H4 (cell line): ENCODE results near the gene POU6F2. TPM values are rescaled to one million over a fixed set of nuclear protein-coding genes. Genes with fewer than 3 reads are reported as not detected.

Source experiments
- DNase-seq: peaks from one replicate; pipeline ENCODE4 v3.0.0-alpha.2; 2015; ENCODE audit warnings: low spot score
- total RNA-seq: library from RNA; depleted of rRNA; stranded (reverse); fragments of >200 nt; shearing (Covaris generic); gene quantifications from 2 replicates; pipeline ENCODE4 v1.2.3, GENCODE V29; 2014

POU6F2 gene
- total RNA-seq, 1 experiment from 2014 or later: 0.41 TPM

DNA sequence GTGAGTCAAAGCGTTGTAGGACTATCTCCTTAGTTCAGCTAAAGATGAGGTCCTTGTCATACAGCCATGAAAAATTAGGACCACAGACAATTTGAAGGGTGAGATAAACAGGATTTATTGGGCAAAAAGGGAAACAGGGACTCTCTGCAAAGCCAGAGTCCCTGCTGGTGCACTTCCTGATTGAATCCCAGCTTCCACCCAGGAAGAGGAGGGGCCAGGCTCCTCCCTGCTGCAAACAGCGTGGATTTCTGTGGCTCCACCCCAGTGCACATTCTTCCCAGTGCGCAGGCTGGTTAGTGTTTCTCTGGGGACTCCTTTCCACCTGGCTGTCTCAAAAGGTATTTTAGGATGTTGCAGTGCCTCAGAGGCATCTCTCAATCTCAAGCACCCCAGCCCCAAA, 423.1 kb downstream of the POU6F2 start:
- DNase-seq: no peak

DNA sequence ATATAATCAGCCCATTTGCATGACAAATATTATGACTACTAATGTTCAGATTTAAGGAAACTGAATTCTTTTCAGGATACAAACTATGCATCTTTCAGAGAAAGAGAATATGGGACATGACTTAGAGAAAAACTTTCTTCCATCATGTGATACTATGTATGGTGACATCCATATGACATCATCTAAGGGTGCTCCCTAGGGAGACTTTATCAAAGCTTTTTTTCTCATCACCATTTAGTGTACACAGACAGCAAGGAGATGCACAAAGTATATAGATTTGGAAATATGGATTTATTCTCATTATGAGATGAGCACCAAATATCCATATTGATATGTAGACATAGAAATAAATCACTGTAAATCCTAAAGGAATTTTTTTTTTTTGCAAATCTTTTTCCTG, 424.3 kb downstream of the POU6F2 start:
- DNase-seq: no peak

DNA sequence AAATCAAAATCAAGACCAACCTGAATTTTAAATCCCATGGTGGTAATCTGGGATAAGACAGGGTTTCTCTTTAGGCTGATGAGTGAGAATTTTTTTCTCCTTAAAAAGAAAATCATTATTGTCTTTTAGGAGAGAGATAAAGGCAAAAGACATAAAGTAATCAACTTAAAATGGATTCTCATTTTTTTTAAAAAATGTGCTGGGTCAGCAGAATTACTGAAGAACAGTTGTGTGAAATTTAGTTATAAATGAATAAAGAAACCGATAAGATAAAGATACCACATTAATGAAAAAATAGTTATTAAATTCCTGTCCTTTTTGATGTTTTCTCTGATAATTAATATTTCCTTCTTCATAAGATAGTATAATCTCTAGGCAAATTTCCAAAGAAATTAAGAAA, 427.2 kb downstream of the POU6F2 start:
- no peak for DNase-seq

DNA sequence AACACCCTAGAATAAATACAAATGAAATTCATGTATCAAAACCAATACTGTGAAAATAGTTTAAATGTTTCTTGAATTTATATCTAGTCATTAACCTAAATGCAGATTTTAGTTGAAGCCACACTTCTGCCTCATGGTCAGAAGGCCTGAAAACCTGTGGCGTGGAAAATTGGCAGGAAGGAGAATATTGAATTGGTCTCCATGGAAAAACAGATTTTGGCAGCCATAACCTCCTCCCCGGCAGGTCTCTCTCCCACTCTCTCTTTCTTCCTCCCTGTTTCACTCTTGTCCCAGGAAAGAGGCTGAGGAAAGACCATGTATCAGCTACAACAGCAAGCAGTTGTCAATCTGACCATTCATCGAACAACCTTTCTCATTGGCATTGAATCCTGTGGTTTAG, 427.9 kb downstream of the POU6F2 start:
- DNase-seq: no peak

DNA sequence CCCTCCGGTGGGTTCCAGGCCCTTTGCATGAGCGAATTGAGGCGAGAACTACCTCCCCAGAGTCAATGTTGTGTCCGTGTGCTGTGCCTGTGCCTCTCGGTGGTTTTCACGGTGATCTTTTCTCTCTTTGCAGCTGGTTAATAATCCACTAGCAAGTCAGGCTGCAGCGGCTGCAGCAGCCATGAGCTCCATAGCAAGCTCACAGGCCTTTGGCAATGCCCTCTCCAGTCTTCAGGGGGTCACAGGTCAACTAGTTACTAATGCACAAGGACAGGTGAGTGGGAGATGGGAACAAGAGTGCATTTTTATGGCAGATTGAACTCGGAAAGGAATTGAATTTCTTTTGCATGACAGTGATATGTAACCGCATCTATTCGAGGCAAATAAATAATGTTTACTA, 428.8 kb downstream of the POU6F2 start:
- no peak for DNase-seq

DNA sequence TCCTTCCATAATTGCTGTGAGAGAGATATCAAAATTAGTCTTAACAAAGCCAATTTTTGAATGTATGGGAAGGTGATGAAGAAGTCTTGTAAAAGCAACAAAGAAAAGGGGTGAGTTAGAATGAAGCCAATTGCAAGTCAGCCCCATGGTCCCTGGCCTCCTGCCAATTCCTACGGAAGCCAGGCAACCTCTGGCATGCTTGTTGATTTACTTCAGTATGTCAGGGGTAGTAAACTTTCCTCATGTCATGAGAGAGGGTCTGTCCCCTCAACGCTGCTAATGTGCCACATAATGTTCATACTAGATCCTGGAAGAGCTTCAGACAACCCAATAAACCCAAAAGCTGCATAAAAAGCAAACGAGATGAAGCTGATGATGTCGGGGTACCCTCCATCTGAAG, 429.4 kb downstream of the POU6F2 start:
- DNase-seq: no peak

DNA sequence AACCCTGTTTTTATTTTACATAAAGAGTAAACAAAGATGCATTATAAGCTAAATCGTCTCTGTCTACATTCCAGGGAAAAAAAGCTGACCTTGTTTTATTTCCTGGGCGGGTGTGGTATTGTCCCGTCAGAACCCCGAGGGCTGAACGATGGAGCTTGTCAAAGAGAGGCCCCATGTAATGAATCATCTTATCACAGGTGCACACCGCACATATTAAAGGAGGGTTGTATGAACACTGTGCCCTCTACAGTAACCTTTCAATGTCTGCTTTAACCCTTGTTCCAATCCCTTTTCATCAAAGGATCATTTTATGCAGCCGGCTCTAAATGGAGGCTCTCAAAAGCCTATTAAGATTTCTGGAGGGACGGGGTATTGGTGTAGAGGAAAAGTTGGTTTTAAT, 430.0 kb downstream of the POU6F2 start:
- DNase-seq: no peak

DNA sequence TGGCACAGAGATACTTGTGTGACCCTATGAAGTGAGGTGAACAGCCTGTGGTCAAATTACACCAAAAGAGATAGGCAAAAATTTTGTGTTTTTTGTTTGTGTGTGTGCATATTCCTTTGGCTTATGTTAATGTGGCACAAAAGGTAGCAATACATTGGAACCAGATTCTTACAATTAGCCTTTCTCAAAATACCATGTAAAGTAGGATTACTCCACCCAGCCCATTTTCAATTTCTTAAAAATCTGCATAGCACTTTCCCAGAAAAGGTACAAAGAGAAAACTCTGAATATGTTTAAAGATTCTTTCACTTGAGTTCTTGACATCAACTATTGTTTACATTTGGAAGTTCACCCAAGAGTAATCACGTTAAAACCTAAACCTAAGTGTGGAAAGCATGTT, 431.2 kb downstream of the POU6F2 start:
- no peak for DNase-seq

DNA sequence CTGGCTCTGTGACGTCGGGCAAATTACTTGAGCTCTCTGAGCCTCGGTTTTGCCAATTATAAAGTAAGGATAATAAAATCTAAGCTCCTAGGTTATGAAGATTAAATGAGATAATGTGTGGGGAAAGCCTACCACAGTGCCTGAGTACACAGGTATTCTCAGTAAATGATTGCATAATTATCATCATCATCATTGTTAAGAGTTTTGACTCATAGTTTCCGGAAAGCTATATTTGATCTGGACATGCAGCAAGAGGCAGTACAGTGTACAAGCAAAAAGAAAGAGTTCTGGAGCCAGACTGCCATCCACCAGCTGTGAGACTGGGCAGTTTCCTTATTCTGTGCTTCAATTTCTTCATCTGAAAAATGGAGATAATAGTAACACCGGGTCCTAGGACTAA, 432.9 kb downstream of the POU6F2 start:
- DNase-seq: no peak

DNA sequence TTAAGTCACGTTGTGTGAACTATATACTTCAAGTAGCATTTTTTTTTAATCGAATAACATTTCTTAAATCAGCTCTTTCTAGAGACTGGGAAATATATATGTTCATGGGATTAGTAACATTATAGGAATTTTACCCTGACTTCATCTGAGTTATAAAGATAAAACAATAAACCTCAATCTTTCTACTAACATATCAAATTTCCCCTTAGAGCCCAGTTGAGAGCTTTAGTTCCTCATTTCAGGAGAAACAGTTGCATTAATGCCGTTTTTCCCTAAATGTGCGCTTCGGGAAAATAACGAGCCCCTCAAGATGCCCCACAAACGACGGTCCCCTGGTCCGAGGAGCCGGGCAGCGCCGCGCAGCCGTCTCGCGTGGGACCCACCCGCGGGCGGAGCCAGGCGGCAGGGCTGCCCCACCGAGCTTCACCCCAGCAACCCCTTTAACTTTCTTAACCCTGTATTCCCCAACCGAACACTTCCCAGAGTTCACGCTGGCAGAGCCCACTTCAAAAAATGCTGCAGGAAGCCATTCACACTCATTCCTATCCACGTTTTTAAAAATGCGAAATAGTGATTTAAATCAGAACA, 436.0 kb downstream of the POU6F2 start:
- no peak for DNase-seq

DNA sequence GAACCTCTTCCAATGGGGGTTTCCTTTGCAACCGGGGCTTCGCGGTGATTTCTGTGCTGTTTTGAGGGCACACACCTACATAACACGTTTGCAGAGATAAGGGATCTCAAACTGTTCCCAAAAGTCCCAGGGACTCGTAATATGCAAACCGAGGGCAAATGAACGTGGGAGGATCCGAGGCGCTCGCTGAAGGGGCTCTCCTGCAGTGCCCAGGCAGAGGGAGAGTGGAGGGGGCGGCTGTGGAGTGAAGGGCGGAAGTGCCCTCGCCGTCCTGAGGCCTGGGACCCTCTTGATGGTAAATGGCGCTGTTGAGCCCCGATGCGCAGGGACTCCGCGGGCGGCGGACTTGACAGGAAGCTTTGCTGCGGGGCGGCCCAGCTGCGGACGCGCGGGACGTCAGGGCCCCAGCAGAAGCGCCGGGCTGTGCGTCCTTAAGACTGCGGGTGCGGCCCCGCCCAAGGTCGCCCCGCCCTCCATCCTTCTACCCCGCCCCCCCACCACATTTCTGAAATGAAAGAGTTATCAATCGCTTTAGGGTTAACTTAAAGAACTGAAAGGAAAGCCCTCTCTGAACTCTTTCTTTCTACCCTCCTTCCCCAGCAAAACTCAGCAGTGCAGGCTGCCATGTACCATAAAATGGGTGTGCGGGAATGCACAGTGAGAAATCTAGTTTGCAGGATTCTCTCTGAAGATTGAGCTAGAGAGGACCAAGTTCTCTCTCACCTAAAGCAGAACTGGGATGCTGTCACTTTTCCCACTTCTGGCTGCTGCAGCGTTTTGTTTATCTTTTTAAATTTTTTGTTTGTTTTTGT, 436.7 kb downstream of the POU6F2 start:
- DNase-seq: peak; percentile 78

DNA sequence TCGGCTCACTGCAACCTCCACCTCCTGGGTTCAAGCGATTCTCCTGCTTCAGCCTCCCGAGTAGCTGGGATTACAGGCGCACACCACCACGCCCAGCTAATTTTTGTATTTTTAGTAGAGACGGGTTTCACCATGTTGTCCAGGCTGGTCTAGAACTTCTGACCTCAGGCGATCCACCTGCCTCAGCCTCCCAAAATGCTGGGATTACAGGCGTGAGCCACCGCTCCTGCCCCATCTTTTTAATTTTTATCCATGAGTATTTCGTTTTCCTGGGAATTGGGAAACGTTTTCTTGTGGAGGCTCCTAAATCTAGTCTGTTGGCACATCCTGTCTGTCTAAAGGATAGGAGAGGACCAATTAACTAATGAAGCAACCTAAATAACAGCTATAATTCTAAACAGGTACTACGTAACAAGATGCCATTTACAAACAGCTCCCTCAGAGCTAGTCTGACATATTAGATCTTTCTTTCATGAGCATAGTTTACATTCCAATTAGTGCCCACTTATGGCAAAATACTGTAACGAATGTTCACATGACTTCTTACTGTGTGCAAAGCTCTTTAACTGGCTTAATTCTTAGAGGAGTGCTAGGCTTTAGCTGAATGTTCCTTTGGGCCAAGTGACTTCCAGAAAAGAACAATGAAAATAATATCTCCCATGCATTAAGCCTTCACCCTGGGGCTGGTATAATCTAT, 437.5 kb downstream of the POU6F2 start:
- no peak for DNase-seq

DNA sequence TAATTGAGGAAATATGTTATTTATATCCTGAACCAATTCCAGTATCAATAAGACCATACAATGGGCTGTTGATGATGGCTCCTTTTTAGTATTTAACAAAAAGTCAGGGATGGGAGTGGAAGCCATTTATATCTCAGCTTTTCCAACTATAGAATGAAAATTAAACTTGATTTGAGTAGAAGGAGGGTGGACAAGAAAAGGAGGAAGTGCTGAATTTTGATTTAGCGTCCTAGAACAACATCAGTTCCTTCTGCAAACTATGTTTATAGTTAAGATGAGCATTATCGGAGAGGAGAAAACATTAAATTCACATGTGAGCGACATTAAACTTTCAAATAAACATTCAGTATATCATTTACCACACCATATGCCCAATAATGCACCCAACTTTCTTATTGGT, 439.2 kb downstream of the POU6F2 start:
- no peak for DNase-seq

DNA sequence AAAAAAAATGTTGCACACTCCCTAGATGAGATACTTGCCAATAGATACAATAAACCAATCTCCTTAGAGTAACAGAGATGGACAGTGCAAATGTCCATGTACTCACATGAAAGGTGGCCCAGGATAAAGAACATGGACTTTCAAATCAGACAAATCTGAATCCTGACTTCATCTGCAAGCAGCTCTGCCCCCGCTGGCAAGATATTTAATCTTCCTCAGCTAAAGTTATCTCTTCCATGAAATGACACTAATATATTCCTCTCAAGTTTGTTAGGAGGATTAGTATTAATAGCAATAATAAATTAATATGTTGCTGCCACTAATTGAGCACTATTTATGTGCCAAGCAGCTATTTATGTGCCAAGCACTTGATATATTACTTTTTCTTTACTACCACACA, 439.9 kb downstream of the POU6F2 start:
- DNase-seq: no peak

DNA sequence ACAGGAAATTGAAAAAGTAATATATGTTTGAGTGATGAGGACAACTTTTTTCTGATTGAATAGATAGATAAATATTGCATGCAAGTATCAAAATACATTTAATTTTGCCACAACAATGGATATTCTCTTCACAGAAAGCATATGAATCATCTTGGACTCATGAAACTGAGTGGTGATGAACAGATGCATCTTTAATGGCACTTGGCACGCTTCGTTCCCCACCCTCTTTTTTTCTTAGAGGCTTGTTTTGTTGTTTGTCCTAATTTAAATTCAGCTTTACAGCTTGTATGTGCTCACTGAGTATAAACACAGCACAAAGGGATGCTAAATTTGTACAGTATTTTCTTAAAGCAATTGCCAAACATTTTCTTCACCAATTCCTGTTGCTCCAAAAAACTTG, 443.5 kb downstream of the POU6F2 start:
- DNase-seq: no peak

DNA sequence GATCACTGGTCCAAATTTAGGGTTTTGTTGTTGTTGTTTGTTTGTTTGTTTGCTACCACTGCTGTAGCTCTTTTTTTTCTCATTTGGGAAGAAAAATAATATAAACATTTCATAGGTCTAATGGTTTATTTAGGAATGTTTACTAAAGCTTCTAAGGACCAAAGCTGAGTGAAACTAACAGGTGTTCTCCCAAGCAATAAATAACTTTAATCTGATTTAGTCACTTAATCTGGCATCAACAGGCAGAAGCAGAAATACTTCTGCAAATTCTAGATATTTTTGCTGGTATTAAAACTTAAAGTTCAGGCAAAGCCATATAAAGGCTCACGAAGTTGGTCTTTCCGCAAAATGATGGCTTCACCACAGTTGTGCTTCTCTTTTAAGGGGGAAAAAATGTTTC, 444.0 kb downstream of the POU6F2 start:
- DNase-seq: no peak

DNA sequence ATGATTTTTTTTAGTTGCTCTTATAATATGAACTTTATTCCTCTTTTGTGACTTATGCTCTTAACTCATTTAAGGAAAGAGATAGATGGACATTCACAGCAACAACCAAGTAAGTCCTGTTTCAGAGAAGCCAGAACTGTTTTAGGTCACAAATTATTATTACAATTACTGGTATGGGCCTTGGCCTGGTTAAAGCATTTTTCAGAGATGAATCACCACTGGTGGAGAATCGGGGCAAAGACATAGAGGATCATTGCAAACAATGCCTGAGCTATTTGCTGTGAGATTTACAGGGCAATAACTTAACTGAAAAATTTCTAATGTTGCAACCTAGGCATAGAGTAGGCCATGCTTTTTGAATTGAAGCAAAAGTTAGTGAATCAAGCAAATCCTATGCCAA, 450.5 kb downstream of the POU6F2 start:
- DNase-seq: no peak

DNA sequence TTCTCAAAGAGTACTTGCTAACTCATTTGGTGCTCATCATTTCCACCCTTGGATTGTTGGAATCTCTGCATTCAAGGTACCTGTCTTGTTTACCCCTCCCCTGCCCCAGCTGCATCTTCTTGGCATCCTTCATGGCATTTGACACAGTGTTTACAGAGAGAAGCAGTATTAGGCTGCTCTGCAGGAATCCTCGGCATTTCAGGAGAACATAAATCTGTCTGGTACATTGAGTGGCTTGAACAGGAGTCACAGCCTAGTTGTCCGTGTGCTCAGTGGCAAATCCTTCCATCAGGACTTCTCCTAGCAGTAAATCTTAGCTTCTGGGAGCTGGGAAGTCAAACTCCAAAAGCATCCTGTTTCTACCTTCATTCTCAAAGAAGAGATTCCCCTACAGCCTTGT, 451.7 kb downstream of the POU6F2 start:
- no peak for DNase-seq

DNA sequence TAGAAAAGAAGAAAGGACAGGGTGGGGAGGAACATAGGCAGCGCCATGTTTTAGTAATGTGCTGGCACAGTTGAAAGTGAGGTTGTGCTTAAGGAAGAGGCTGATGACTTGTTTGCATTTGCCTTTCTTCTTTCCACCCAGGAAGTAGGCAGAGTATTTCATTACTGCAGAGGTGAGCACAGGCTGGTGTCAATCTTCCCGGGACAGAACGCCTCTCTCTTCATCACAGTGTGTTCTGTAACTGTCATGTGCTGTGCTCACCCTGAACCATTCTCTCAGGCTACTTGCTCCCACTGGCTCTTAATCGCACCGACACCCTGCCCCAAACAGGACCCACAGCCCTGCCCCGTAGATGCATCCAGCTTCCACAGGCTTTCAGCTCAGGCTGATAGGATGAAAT, 452.7 kb downstream of the POU6F2 start:
- no peak for DNase-seq

DNA sequence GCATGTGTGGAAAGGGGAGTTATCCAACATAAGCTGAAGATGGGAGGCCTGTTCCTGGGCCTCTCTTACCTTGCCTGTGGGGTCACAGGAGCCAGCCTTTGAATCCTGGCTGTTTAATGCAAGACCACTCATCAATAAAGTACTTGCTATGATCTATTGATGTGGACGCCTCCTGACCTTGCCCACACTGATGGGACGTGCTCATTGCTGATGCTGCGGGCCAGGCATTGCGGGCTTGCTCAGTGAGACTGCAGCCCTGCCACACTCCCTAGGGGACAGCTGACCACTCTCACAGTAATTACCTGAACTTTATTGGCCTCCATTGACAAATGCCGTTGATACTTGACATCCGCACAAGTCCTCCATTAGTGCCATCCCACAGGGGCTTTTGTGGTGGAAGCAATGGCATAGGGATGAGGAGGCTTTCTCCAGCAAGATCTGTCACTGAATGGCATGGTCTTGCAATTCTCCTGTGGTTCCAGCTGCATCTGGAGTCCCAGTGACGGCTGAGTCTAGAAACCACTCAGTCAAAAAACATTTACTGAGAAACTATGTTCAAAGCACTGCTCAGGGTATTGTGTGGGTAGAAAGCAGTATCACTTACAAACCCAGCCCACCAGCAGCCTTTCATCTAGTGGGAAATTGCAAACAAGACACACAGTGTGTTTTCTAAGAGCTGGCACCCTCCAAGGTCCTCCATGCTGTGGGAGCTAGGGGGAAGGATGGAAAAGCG, 453.4 kb downstream of the POU6F2 start:
- no peak for DNase-seq

DNA sequence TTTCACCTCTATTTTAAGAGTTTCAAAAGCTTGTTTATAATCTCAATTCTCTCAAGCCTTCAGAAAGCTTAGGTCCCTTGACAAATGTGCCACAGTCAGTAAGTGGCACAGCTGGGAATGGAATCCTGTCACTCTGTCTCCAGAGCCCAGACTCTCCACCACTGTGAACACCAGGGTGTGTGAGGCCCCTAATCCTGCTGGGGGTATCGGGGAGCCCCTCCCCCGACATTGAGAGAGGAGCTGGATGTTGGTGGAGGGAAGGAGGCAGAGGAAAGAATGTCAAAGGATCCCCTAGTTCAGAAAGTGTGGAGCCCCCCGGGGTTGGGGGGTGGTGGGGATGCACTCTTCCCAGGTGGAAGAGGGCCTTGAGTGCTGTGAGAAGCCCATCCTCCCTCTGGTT, 454.7 kb downstream of the POU6F2 start:
- no peak for DNase-seq

DNA sequence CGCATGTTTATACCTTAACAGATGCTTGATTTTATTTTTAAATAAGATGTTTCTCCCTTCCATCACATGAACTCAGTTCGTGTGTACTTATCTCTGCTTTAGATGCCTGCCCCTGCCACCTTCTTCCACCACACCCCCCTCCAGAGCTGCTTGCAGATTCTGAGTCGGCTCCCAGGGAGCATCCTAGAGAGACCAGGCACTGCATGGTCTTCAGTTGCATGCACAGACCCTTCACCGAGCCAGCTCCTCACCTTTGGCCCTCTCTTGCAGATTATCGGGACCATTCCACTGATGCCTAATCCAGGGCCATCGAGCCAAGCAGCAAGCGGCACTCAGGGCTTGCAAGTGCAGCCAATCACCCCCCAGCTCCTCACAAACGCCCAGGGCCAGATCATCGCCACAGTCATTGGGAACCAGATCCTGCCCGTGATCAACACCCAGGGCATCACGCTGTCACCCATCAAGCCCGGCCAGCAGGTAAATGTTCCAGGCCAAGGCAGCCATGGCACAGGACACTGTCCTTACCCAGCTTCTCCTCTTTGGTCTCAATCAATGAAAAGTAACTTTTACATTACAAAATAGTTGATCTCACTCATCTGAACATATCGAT, 455.2 kb downstream of the POU6F2 start:
- DNase-seq: no peak
